ENCODE measurements around the gene SCAF1. TPM values are rescaled to one million over a fixed set of nuclear protein-coding genes. Genes with fewer than 3 reads are reported as not detected.

The SCAF1 gene
- polyA plus RNA-seq, 2 of the 4 experiments (the other 2 are of a cell fraction) = 4.0 to 47.9 TPM

DNA sequence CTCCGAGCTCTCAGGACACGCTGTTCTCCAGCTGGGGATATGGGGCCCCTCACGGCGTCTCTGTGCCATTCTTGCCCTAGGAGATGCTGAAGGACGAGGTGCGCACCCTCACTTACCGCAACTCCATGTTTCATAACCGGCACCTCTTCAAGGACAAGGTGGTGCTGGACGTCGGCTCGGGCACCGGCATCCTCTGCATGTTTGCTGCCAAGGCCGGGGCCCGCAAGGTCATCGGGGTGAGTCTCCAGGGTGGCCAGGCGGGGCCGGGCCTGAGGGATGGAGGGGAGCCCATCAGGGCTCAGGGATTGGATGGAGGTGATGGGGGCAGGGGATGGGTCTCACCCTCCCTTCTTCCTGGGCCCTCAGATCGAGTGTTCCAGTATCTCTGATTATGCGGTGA, 39.8 kb downstream of the SCAF1 start:
- ATAC-seq (no peak), DNase-seq (ENCODE audit: low read depth in 1 of 2, low spot score in 1 of 2) (no peak), FAIRE-seq (no peak)
- Histone ChIP-seq H3K9me3 (no peaks in the 10 kb centered on the region), H3K4me1 (peaks cover 32% of the 10 kb centered on the region), H3K4me2 (no peak overlapping the region), H3K4me3 (no peak overlapping the region), H3K27ac (no peak overlapping the region)
- ChIA-PET POLR2A (no interaction called here), CTCF (interaction anchor here (1.1 to 16.7 kb wide), 15 partner anchors 10 to 188 kb away, joined by 3 to 326 read pairs (median 6); partner anchors contain the start of genes BCL2L12, CPT1C and IRF3)
- 0 out of 2 replicates have a peak, but pooled peaks have one; percentile 48 for TF ChIP-seq TFCP2L1 (CRISPR knock-in tag; IDR thresholded peaks at IDR 0.05)
- TF ChIP-seq CEBPB (IDR thresholded peaks at IDR 0.05) = no peak
- 0 out of 2 replicates have a peak, but pooled peaks have one; percentile 68 for TF ChIP-seq POLR2AphosphoS2 (conservative IDR thresholded peaks at IDR 0.05; ENCODE audit: low read length)
- 89% methylated on average over 19 of the region's 19 CpGs for WGBS (ENCODE audit: missing lambda C conversion rate)

DNA sequence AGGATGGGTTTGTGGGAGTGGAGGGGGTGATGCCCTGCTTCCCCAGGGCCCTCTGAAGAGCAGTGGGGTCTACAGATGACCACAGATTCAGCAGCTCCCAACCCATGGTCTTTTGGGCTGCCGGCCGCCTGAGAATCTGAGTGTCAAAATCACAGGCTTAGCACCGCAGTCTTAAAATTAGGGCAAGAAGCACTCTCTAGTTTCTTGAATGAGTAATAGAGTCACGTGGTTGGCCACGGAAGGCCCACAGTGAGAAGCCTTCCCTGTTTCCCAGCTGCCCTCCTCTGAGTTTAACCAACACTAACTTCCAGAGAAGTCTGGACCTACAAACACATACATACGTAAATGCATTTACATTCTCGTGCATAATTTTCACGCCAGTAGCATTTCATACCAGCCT, 40.3 kb downstream of the SCAF1 start:
- Histone ChIP-seq H3K9me3 (no peaks in the 10 kb centered on the region), H3K4me3 (no peak overlapping the region), H3K27ac (no peak overlapping the region), H3K4me2 (no peak overlapping the region), H3K4me1 (peaks cover 36% of the 10 kb centered on the region)
- ChIA-PET CTCF (interaction anchor here (0.5 to 16.7 kb wide), 5 partner anchors 13 to 163 kb away, joined by 3 to 326 read pairs (median 4); partner anchors contain the start of genes BCL2L12 and IRF3), POLR2A (no interaction called here)
- DNase-seq (ENCODE audit: low read depth in 1 of 2, low spot score in 1 of 2) (no peak), ATAC-seq (no peak), FAIRE-seq (no peak)
- TF ChIP-seq HOXA7 (CRISPR knock-in tag; IDR thresholded peaks at IDR 0.05) = no peak
- TF ChIP-seq MYC (IDR thresholded peaks at IDR 0.05; ENCODE audit: borderline replicate concordance, low read length) = no peak
- TF ChIP-seq CHD2 (IDR thresholded peaks at IDR 0.05; ENCODE audit: low read length, partially characterized antibody) = no peak
- 93% methylated on average over 8 of the region's 8 CpGs for WGBS (ENCODE audit: missing lambda C conversion rate)

DNA sequence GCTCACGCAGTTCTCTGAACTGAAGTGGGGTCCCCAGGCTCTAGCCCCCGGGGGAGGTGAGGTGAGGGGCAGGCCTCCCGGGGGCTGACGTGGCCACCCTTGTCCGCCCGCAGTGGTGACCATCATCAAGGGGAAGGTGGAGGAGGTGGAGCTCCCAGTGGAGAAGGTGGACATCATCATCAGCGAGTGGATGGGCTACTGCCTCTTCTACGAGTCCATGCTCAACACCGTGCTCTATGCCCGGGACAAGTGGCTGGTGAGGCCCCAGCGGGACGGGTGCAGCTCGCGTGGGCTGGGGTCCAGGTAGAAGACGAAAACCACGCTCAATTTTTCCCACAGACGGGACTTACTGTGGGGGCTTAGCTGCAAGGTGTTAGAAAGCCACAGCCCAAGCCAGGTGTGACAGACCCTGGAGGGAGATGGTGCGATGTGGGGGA, 41.8 kb downstream of the SCAF1 start:
- Histone ChIP-seq H3K4me3 (no peak overlapping the region), H3K4me1 (peaks cover 32% of the 10 kb centered on the region), H3K4me2 (no peak overlapping the region), H3K27ac (no peak overlapping the region), H3K9me3 (no peaks in the 10 kb centered on the region)
- 94% methylated on average over 18 of the region's 18 CpGs for WGBS (ENCODE audit: missing lambda C conversion rate)
- ChIA-PET POLR2A (interaction anchor here (1.0 to 2.6 kb wide), 2 partner anchors 7 to 43 kb away, joined by 3 to 13 read pairs; partner anchors contain the start of gene PRMT1), CTCF (interaction anchor here (0.7 to 5.5 kb wide), 33 partner anchors 8 to 452 kb away, joined by 3 to 42 read pairs (median 4); partner anchors contain the start of genes FUZ and PRRG2)
- FAIRE-seq (no peak), DNase-seq (ENCODE audit: low read depth in 1 of 2, low spot score in 1 of 2) (no peak), ATAC-seq (no peak)
- TF ChIP-seq GATA3 (IDR thresholded peaks at IDR 0.05; ENCODE audit: borderline replicate concordance) (no peak), TP53 (CRISPR knock-in tag; IDR thresholded peaks at IDR 0.05) (no peak)
- TF ChIP-seq, protein P1, sequence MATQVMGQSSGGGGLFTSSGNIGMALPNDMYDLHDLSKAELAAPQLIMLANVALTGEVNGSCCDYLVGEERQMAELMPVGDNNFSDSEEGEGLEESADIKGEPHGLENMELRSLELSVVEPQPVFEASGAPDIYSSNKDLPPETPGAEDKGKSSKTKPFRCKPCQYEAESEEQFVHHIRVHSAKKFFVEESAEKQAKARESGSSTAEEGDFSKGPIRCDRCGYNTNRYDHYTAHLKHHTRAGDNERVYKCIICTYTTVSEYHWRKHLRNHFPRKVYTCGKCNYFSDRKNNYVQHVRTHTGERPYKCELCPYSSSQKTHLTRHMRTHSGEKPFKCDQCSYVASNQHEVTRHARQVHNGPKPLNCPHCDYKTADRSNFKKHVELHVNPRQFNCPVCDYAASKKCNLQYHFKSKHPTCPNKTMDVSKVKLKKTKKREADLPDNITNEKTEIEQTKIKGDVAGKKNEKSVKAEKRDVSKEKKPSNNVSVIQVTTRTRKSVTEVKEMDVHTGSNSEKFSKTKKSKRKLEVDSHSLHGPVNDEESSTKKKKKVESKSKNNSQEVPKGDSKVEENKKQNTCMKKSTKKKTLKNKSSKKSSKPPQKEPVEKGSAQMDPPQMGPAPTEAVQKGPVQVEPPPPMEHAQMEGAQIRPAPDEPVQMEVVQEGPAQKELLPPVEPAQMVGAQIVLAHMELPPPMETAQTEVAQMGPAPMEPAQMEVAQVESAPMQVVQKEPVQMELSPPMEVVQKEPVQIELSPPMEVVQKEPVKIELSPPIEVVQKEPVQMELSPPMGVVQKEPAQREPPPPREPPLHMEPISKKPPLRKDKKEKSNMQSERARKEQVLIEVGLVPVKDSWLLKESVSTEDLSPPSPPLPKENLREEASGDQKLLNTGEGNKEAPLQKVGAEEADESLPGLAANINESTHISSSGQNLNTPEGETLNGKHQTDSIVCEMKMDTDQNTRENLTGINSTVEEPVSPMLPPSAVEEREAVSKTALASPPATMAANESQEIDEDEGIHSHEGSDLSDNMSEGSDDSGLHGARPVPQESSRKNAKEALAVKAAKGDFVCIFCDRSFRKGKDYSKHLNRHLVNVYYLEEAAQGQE (IDR thresholded peaks at IDR 0.05) = no peak
- TF ChIP-seq, protein P2, sequence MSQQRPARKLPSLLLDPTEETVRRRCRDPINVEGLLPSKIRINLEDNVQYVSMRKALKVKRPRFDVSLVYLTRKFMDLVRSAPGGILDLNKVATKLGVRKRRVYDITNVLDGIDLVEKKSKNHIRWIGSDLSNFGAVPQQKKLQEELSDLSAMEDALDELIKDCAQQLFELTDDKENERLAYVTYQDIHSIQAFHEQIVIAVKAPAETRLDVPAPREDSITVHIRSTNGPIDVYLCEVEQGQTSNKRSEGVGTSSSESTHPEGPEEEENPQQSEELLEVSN (IDR thresholded peaks at IDR 0.05; ENCODE audit: borderline replicate concordance, low read depth) = no peak

DNA sequence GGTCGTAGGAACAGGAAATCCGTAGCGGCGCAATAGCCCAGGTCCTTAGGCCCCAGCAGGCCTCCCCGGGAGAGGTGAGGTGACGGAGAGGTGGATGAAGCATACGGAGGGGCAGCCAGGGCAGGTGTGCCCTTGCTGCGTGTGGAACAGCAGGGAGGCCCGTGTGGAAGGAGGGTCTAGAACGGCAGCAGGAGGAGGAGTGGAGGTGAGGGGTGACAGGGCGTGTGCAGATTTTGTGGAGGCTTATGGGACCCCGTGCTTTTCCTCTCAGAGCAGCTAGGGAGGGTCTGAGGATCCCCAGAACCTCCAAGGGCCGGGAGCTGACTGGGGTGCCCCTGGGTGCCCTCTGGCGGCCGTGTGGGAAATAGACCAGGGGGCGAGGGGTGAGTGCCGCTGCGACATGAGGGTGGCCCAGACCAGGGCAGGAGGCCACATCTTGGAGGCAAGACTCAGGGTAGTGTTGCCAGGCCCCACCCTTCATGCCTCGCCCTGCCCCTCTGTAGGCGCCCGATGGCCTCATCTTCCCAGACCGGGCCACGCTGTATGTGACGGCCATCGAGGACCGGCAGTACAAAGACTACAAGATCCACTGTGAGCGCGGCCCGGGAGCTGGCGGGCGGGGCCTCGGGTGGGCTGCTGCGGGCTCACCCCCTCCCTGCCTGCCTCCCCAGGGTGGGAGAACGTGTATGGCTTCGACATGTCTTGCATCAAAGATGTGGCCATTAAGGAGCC, 42.4 kb downstream of the SCAF1 start:
- DNase-seq (ENCODE audit: low read depth in 1 of 2, low spot score in 1 of 2) = peak; percentile 57 to 75
- FAIRE-seq = no peak
- CTCF ChIA-PET = interaction anchor here (0.6 to 5.5 kb wide), 43 partner anchors 9 to 451 kb away, joined by 3 to 42 read pairs (median 4); partner anchors contain the start of genes FUZ, PRRG2, RRAS and TSKS
- WGBS (ENCODE audit: missing lambda C conversion rate) = 73% methylated on average over 32 of the region's 35 CpGs
- H3K27ac ChIP-seq = 0 out of 6 replicates have a peak overlapping the region, but pooled peaks of 1 of the 2 experiments have one; percentile 2
- peaks cover 26% of the 10 kb centered on the region for H3K4me1 ChIP-seq
- no peaks in the 10 kb centered on the region for H3K9me3 ChIP-seq
- H3K4me3 ChIP-seq = no peak overlapping the region
- H3K4me2 ChIP-seq = no peak overlapping the region
- ATAC-seq = peak; percentile 50 to 70
- POLR2A ChIA-PET = interaction anchor here (1.0 to 2.6 kb wide), 3 partner anchors 8 to 81 kb away, joined by 3 to 13 read pairs (median 3); partner anchors contain the start of gene PRMT1
- TF ChIP-seq RAD21 (conservative IDR thresholded peaks at IDR 0.05 in 1 of 2, IDR thresholded peaks at IDR 0.05 in 1 of 2) (peak in 1 of 2 experiments; percentile 17; a peak in 1 of 5 replicates), HOXA7 (CRISPR knock-in tag; IDR thresholded peaks at IDR 0.05) (peak; percentile 40; the same call in 1 of the 2 replicates), SREBF2 (IDR thresholded peaks at IDR 0.05) (no peak), EHF (CRISPR knock-in tag; IDR thresholded peaks at IDR 0.05) (no peak), CBX2 (IDR thresholded peaks at IDR 0.05; ENCODE audit: borderline replicate concordance, low read depth) (no peak), RARB (CRISPR knock-in tag; IDR thresholded peaks at IDR 0.05) (peak; percentile 12; the same call in 1 of the 2 replicates), ZSCAN20 (CRISPR knock-in tag; IDR thresholded peaks at IDR 0.05) (no peak), TFCP2L1 (CRISPR knock-in tag; IDR thresholded peaks at IDR 0.05) (peak; percentile 47; the same call in 1 of the 2 replicates), FOSB (CRISPR knock-in tag; IDR thresholded peaks at IDR 0.05) (peak; percentile 77), TP53 (CRISPR knock-in tag; IDR thresholded peaks at IDR 0.05) (peak; percentile 10; the same call in 1 of the 2 replicates), JUN (IDR thresholded peaks at IDR 0.05) (no peak), SMC3 (IDR thresholded peaks at IDR 0.05) (peak; percentile 47; the same call in 2 of the 3 replicates)
- TF ChIP-seq, protein P3, sequence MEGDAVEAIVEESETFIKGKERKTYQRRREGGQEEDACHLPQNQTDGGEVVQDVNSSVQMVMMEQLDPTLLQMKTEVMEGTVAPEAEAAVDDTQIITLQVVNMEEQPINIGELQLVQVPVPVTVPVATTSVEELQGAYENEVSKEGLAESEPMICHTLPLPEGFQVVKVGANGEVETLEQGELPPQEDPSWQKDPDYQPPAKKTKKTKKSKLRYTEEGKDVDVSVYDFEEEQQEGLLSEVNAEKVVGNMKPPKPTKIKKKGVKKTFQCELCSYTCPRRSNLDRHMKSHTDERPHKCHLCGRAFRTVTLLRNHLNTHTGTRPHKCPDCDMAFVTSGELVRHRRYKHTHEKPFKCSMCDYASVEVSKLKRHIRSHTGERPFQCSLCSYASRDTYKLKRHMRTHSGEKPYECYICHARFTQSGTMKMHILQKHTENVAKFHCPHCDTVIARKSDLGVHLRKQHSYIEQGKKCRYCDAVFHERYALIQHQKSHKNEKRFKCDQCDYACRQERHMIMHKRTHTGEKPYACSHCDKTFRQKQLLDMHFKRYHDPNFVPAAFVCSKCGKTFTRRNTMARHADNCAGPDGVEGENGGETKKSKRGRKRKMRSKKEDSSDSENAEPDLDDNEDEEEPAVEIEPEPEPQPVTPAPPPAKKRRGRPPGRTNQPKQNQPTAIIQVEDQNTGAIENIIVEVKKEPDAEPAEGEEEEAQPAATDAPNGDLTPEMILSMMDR (IDR thresholded peaks at IDR 0.05) = peak; percentile 65
